Measurements from ENCODE around the gene LRRC4C.

Gene LRRC4C

GRCh38 chr11:41405812-41406211 lies 53.6 kb downstream of the LRRC4C start:
- no peaks in the 10 kb centered on the region for H3K79me2 ChIP-seq (ENCODE audit: control insufficient read depth, insufficient read depth, low read length, poor library complexity)
- no peak for DNase-seq
- no peak overlapping the region for H4K91ac ChIP-seq (ENCODE audit: low read depth, low read length)
- H4K8ac ChIP-seq (ENCODE audit: low read depth, low read length) = no peak overlapping the region
- no peak overlapping the region for H3K23ac ChIP-seq (ENCODE audit: low read length)
- no peaks in the 10 kb centered on the region for H3K9me3 ChIP-seq (ENCODE audit: insufficient read depth, low read depth, low read length)
- no peaks in the 10 kb centered on the region for H3K27me3 ChIP-seq (ENCODE audit: insufficient read depth, low read length)
- no peak overlapping the region for H3K4me3 ChIP-seq (ENCODE audit: low read depth, low read length)
- no peaks in the 10 kb centered on the region for H3K4me1 ChIP-seq (ENCODE audit: control insufficient read depth in 1 of 2, insufficient read depth in 2 of 2, low read length in 2 of 2)
- H2AK5ac ChIP-seq (ENCODE audit: low read length) = no peak overlapping the region
- H3K4me2 ChIP-seq (ENCODE audit: low read length) = no peak overlapping the region
- no peak overlapping the region for H3K4ac ChIP-seq (ENCODE audit: low read depth, low read length)
- H3K9ac ChIP-seq (ENCODE audit: low read length) = no peak overlapping the region
- no peaks in the 10 kb centered on the region for H3K79me1 ChIP-seq (ENCODE audit: low read length)
- H2BK12ac ChIP-seq (ENCODE audit: low read length) = no peak overlapping the region
- H3K36me3 ChIP-seq (ENCODE audit: control insufficient read depth in 1 of 2, insufficient read depth in 2 of 2, low read length in 2 of 2) = no peaks in the 10 kb centered on the region
- H2AFZ ChIP-seq (ENCODE audit: insufficient read depth, low read length, poor library complexity) = no peak overlapping the region
- no peak overlapping the region for H2BK5ac ChIP-seq (ENCODE audit: low read depth, low read length, poor library complexity)
- H2BK120ac ChIP-seq (ENCODE audit: insufficient read depth, low read length, poor library complexity) = no peak overlapping the region
- no peak overlapping the region for H3K27ac ChIP-seq (ENCODE audit: low read depth, low read length)
- H4K12ac ChIP-seq (ENCODE audit: low read depth, low read length) = no peak overlapping the region
- H3K18ac ChIP-seq (ENCODE audit: low read length) = no peak overlapping the region
- no peak overlapping the region for H3K14ac ChIP-seq (ENCODE audit: low read length)

GRCh38 chr11:41404109-41404508 lies 55.3 kb downstream of the LRRC4C start:
- Histone ChIP-seq H3K4me1 (ENCODE audit: control insufficient read depth in 1 of 2, insufficient read depth in 2 of 2, low read length in 2 of 2) (no peaks in the 10 kb centered on the region), H2BK5ac (ENCODE audit: low read depth, low read length, poor library complexity) (no peak overlapping the region), H3K4ac (ENCODE audit: low read depth, low read length) (no peak overlapping the region), H3K23ac (ENCODE audit: low read length) (no peak overlapping the region), H3K9ac (ENCODE audit: low read length) (no peak overlapping the region), H2BK120ac (ENCODE audit: insufficient read depth, low read length, poor library complexity) (no peak overlapping the region), H3K79me1 (ENCODE audit: low read length) (no peaks in the 10 kb centered on the region), H3K4me2 (ENCODE audit: low read length) (no peak overlapping the region), H3K9me3 (ENCODE audit: insufficient read depth, low read depth, low read length) (no peaks in the 10 kb centered on the region), H3K27me3 (ENCODE audit: insufficient read depth, low read length) (no peaks in the 10 kb centered on the region), H3K36me3 (ENCODE audit: control insufficient read depth in 1 of 2, insufficient read depth in 2 of 2, low read length in 2 of 2) (no peaks in the 10 kb centered on the region), H4K91ac (ENCODE audit: low read depth, low read length) (no peak overlapping the region), H3K18ac (ENCODE audit: low read length) (no peak overlapping the region), H3K14ac (ENCODE audit: low read length) (no peak overlapping the region), H3K27ac (ENCODE audit: low read depth, low read length) (no peak overlapping the region), H4K8ac (ENCODE audit: low read depth, low read length) (no peak overlapping the region), H3K4me3 (ENCODE audit: low read depth, low read length) (no peak overlapping the region), H4K12ac (ENCODE audit: low read depth, low read length) (no peak overlapping the region), H2AFZ (ENCODE audit: insufficient read depth, low read length, poor library complexity) (no peak overlapping the region), H2AK5ac (ENCODE audit: low read length) (no peak overlapping the region), H3K79me2 (ENCODE audit: control insufficient read depth, insufficient read depth, low read length, poor library complexity) (no peaks in the 10 kb centered on the region), H2BK12ac (ENCODE audit: low read length) (no peak overlapping the region)
- DNase-seq = no peak
- WGBS (ENCODE audit: extremely low coverage, insufficient coverage, insufficient read length) = no CpG with 5 or more reads among the region's 2 CpGs

GRCh38 chr11:41403458-41403857 lies 56.0 kb downstream of the LRRC4C start:
- no peak overlapping the region for H2BK120ac ChIP-seq (ENCODE audit: insufficient read depth, low read length, poor library complexity)

GRCh38 chr11:41400819-41401382 lies 58.6 kb downstream of the LRRC4C start:
- no peak overlapping the region for H3K23ac ChIP-seq (ENCODE audit: low read length)
- H3K4ac ChIP-seq (ENCODE audit: low read depth, low read length) = no peak overlapping the region
- H4K91ac ChIP-seq (ENCODE audit: low read depth, low read length) = no peak overlapping the region
- H3K4me2 ChIP-seq (ENCODE audit: low read length) = no peak overlapping the region
- DNase-seq = no peak
- H3K36me3 ChIP-seq (ENCODE audit: control insufficient read depth in 1 of 2, insufficient read depth in 2 of 2, low read length in 2 of 2) = no peaks in the 10 kb centered on the region
- no peak overlapping the region for H2BK5ac ChIP-seq (ENCODE audit: low read depth, low read length, poor library complexity)
- no CpG with 5 or more reads among the region's 1 CpG for WGBS (ENCODE audit: extremely low coverage, insufficient coverage, insufficient read length)
- H2AFZ ChIP-seq (ENCODE audit: insufficient read depth, low read length, poor library complexity) = no peak overlapping the region
- H3K14ac ChIP-seq (ENCODE audit: low read length) = no peak overlapping the region
- H3K79me1 ChIP-seq (ENCODE audit: low read length) = no peaks in the 10 kb centered on the region
- no peaks in the 10 kb centered on the region for H3K27me3 ChIP-seq (ENCODE audit: insufficient read depth, low read length)
- no peak overlapping the region for H4K8ac ChIP-seq (ENCODE audit: low read depth, low read length)
- no peaks in the 10 kb centered on the region for H3K4me1 ChIP-seq (ENCODE audit: control insufficient read depth in 1 of 2, insufficient read depth in 2 of 2, low read length in 2 of 2)
- no peak overlapping the region for H3K9ac ChIP-seq (ENCODE audit: low read length)
- H4K12ac ChIP-seq (ENCODE audit: low read depth, low read length) = no peak overlapping the region
- no peak overlapping the region for H2BK12ac ChIP-seq (ENCODE audit: low read length)
- H3K18ac ChIP-seq (ENCODE audit: low read length) = no peak overlapping the region
- no peak overlapping the region for H3K27ac ChIP-seq (ENCODE audit: low read depth, low read length)
- no peaks in the 10 kb centered on the region for H3K79me2 ChIP-seq (ENCODE audit: control insufficient read depth, insufficient read depth, low read length, poor library complexity)
- no peak overlapping the region for H2BK120ac ChIP-seq (ENCODE audit: insufficient read depth, low read length, poor library complexity)
- no peak overlapping the region for H2AK5ac ChIP-seq (ENCODE audit: low read length)
- H3K9me3 ChIP-seq (ENCODE audit: insufficient read depth, low read depth, low read length) = no peaks in the 10 kb centered on the region
- H3K4me3 ChIP-seq (ENCODE audit: low read depth, low read length) = no peak overlapping the region

More at GRCh38 chr11:41403458-41403857, 56.0 kb downstream of the LRRC4C start:
- no peaks in the 10 kb centered on the region for H3K9me3 ChIP-seq (ENCODE audit: insufficient read depth, low read depth, low read length)
- no peak overlapping the region for H3K27ac ChIP-seq (ENCODE audit: low read depth, low read length)
- no peaks in the 10 kb centered on the region for H3K36me3 ChIP-seq (ENCODE audit: control insufficient read depth in 1 of 2, insufficient read depth in 2 of 2, low read length in 2 of 2)
- no peak overlapping the region for H3K14ac ChIP-seq (ENCODE audit: low read length)
- H3K27me3 ChIP-seq (ENCODE audit: insufficient read depth, low read length) = no peaks in the 10 kb centered on the region
- no peaks in the 10 kb centered on the region for H3K4me1 ChIP-seq (ENCODE audit: control insufficient read depth in 1 of 2, insufficient read depth in 2 of 2, low read length in 2 of 2)
- H2BK5ac ChIP-seq (ENCODE audit: low read depth, low read length, poor library complexity) = no peak overlapping the region
- no peak for DNase-seq
- H4K91ac ChIP-seq (ENCODE audit: low read depth, low read length) = no peak overlapping the region
- H4K8ac ChIP-seq (ENCODE audit: low read depth, low read length) = no peak overlapping the region
- H4K12ac ChIP-seq (ENCODE audit: low read depth, low read length) = no peak overlapping the region
- H3K4ac ChIP-seq (ENCODE audit: low read depth, low read length) = no peak overlapping the region
- H3K79me2 ChIP-seq (ENCODE audit: control insufficient read depth, insufficient read depth, low read length, poor library complexity) = no peaks in the 10 kb centered on the region
- H2AFZ ChIP-seq (ENCODE audit: insufficient read depth, low read length, poor library complexity) = no peak overlapping the region
- no CpG with 5 or more reads among the region's 2 CpGs for WGBS (ENCODE audit: extremely low coverage, insufficient coverage, insufficient read length)
- H3K4me3 ChIP-seq (ENCODE audit: low read depth, low read length) = no peak overlapping the region
- no peak overlapping the region for H3K9ac ChIP-seq (ENCODE audit: low read length)
- H2AK5ac ChIP-seq (ENCODE audit: low read length) = no peak overlapping the region
- H3K79me1 ChIP-seq (ENCODE audit: low read length) = no peaks in the 10 kb centered on the region
- no peak overlapping the region for H3K4me2 ChIP-seq (ENCODE audit: low read length)
- no peak overlapping the region for H2BK12ac ChIP-seq (ENCODE audit: low read length)
- no peak overlapping the region for H3K18ac ChIP-seq (ENCODE audit: low read length)
- H3K23ac ChIP-seq (ENCODE audit: low read length) = no peak overlapping the region
